GM18499 (cell line): ENCODE measurements around the gene FAM228B.
"Not testable (repeated sequence)": the region's sequence is repeated elsewhere in the genome, so short reads cannot be mapped to it uniquely, and the experiment has no call there.

Experiments used
- ATAC-seq: cut with Tn5 transposase; IDR thresholded peaks from one replicate; pipeline ENCODE4 v1.9.1; 2021; ENCODE audit warnings: moderate number of reproducible peaks; ENCODE audit not compliant: insufficient read depth, unreplicated experiment

FAM228B gene

DNA sequence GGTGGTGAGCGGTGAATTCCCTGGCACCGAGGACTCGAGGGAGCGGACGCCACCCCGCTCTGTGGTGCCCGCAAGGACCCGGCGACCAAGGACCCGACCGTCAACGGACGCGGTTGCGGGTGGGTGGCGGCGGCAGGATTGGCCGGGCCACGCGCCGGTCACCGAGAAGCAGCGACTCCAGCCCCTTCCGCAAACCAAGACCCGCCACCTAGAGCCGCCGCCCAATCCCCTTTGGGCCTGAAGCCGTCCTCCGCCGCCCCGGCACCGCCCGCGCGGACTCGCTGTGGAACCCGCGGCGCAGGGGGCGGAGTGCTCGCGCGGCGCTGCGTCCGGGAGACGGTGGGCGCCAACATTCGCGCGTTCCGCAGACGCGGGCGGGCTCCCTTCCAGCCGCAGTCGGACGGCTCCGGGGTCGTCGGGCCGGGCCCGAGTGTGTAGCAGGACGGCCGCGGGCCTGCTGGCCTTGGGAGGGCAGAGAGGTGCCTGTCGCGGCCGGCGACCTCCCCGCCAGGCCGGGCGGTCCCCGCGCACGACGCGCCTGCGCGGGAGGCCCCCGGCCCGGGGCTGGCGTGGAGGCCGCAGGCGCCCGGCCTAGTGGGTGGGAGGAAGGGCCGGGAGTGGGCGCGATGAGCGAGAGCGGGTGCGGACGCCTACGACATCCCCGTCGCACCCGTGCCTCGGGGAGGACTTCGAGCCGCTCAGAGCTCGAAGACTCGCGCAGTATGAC lies at the start of gene FAM228B, which contains the start of gene PFN4:
FAM228B (plus strand) TSS at position 275 of the 727 bp plus-strand sequence. CDS start 893 bp downstream, outside the sequence.
PFN4 (minus strand) TSS at position 140 of the 727 bp plus-strand sequence. CDS start 799 bp downstream, outside the sequence.
- ATAC-seq: peak; percentile 62

DNA sequence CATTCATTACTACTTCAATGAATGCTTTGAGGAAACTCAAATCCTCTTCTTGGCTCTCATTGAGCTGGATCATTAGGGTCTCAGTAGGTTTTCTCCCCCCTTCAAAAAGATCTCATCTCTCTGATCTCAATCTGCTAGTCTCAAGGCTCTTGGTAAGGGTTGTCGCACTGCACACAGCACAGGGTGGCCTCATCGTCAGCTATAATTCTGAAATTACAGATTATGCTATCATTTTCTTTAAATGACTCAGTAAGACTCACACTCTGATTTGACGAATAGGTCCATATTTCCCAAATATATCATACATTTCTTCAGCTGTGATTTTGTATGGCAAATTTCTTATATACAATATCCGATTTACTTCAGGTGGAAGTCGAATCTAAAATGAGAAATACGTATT lies 49.5 kb upstream of the FAM228B start:
- no peak for ATAC-seq

DNA sequence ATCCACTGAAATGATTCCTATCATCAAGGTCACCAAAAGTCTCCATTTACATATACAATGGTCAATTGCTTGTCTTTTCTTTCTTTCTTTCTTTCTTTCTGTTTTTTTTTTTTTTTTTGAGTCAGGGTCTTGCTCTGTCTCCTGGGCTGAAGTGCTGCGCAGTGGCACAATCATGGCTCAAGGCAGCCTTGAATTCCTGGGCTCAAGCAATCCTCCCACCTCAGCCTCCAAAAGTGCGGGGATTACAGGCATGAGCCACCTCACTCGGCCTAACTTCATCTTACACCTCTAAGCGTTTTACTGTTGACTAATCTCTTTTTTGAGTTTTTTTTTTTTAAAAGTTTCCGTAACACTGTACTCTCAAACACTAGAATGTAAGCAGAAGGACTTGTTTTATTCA lies 48.0 kb upstream of the FAM228B start:
- no peak for ATAC-seq

DNA sequence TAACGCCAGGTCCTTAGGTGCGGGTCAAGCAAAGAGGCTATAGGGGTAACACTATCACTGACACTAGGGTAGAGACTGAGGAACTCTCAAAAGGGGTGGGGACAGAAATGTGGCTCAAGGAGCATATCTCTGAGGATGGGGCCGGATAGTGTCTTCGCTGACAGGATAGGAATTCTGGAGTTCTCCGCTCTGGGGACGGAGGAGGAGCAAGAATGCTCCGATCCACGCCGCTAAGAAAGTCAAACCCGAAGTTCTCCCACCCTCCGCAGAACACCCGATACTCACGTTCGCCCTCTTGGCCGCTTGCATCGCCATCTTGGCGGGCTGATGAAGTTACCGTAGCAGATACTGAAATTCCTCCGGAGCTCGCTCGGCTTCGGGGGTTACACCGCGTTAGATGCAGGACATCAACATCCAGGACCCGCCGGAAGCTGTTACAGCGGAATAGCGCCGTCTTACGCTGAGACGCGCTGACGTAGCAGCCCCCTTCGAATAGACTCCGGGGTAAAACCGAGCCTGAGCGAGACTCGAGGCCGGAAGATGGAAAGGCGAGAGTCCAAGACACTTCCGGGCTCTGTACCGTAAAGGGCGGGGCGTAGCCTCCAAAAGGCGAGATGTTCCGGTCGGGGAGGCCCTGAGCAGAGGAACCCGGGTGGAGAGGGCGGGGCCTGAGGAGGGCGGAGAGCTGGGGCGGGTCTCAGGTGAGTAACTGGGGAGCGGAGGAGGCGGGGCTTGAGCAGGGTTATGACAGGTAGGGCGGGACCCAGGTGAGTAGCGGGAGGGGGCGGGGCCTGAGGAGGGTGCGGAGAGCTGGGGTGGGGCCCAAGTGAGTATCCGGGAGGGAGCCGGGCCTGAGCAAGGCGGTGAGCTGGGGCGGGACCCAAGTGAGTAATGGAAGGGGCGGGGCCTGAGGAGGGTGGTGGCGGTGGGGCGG lies 47.1 kb upstream of the FAM228B start, which contains the start of gene SF3B6:
SF3B6 (minus strand) TSS at position 412 of the 934 bp plus-strand sequence; CDS start at position 315, 97 bp downstream.
- peak; percentile 92 for ATAC-seq

DNA sequence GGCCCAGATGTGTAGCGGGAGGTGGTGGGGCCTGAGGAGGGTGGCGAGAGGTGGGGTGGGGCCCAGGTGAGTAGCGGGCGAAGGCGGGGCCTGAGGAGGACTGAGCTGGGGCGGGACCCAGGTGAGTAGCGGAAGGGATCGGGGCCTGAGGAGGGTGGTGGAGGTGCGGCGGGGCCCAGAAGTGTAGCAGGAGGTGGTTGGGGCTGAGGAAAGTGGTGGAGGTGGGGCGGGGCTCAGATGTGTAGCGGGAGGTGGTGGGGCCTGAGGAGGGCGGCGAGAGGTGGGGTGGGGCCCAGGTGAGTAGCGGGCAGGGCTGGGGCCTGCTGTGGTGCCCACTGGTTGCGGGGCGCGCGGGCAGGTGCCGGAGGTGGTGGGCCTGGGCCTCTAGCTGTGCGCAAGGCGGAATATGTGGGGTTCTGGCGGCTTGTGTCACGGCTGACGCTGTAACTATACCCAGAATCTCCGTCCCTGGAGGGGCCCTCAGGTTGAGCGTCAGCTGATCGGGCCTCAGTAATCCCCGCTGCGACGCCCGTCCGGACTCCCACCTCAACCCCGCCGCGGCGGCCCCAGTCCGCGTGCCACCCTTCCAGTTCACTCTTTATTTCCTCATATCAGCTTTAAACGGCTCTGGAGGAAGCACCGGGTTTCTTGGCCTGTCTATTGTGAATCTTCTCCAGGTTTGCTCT lies 46.3 kb upstream of the FAM228B start:
- ATAC-seq: no peak

DNA sequence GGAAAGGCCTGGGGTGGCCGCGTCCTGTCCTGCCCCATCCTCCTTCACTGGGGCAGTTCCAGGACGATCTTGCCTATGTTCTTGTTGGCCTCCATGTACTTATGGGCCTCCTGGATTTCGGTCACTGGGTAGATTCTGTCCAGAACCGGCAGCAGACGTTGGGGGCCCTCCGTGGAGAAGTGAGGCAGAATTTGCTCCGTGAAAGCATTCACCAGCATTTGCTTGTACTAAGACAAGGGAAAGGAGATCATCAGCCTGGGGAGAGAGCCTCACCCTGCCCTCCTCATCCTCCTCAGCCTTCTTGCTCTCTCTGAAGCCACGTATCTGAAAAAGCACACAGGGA lies 45.8 kb upstream of the FAM228B start:
- ATAC-seq: no peak

DNA sequence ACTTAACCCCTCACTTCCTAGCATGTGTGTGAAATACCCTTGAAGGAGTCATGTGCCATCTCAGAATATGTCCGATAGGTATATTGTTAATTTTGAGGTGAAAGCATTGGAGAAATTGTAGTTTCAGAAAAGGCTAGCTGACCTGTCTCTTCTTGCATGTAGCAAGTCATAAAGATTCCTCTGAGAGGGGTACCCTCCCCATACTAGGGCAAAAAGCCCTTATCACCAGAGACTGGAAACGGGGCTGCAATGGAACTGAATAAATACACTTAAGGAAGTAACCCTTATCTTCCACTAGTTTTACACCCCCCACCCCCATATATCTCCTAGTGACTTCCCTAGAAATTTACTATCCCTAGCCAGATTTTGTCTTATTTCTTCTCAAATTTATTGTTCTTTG lies 45.4 kb upstream of the FAM228B start:
- no peak for ATAC-seq

DNA sequence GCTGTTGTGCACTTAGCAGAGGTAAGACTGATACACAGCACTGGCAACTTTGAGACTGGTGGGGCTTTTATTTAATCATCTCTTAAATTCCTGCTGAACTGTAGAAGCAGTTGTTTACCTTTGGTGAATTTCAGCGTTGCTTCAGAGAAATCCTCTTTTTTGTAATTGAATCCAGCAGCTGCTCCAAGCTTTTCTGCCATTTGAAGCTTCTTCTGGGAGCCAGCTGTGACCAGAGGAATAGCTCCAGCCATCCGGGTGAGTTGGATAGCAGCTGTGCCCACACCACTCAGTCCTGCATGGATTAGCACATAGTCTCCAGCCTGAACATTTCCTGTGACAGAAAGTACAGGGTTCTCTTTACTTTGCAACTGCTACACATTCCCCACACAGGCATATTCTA lies 42.6 kb upstream of the FAM228B start:
- ATAC-seq: no peak

DNA sequence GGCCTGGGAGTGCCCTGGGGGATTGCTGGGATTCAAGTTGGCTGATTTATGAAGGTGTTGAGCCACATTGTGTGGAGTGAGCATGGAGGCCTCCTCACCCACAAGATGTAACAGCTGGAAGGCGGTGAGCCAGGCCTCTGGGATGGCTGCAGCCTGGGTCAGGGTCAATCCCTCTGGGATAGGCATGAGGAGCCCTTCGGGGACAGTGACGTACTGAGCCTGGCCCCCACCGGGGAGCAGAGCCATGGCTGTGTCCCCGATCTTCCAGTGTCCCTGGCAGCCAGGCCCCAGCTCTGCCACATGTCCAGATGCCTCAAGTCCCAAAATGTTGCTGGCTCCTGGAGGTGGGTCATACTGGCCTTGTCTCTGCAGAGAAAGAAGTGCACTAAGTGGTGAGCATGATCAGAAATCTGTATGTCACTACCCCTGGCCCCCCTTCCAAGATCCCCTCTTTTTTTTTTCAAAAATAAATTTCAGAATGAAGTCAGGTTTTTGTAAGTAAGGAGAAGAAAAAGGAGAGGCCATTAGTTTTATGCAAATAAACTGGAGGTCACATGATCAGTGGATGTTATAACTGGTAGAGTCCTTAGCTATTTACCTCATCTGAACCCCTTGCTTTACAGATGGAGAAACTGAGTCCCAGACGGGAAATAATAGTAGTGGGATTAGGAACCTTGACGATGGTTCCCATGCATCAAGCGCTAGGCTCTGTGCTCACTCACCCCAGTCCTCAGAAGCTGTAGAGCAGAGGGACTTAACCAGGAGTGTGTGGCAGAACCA lies 40.3 kb upstream of the FAM228B start:
- ATAC-seq: no peak

DNA sequence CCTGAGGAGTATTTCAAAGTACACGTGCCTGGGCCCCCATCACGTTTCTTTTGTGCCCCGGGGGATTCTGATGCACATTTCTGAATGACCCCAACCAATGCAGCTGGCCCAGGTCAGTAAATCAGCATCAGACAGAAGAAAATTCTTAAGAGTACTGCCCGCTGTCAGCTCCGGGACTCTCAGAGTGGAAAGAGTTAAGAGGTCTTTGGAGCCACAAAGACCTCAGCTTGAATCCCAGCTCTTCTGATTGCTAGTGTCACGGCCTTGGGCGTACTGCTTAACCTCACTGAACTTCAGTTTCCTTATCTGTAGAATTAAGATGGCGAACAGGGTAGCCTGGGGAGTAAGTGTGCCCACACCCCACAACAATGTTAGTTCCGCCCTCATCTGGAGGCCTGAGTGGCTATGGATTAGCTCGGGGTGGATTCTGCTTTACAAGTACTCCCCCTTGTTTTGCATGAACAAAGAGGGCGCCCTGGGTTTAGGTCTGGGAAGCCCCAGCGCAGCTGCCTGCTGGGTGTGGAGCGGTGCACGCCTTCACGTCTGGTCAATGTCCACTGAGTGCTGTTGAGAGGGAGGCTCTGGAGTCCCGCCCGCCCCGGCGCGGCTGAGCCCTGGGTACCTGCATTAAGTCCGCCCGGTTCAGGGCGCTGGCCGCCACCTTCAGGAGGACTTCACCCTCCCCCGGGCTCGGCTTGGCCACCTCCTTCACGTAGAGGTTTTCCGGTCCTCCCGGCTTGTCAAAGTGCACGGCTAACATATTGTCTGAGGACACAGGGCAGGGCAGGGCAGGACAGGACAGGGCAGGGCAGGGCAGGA lies 39.5 kb upstream of the FAM228B start:
- ATAC-seq: peak; percentile 72

DNA sequence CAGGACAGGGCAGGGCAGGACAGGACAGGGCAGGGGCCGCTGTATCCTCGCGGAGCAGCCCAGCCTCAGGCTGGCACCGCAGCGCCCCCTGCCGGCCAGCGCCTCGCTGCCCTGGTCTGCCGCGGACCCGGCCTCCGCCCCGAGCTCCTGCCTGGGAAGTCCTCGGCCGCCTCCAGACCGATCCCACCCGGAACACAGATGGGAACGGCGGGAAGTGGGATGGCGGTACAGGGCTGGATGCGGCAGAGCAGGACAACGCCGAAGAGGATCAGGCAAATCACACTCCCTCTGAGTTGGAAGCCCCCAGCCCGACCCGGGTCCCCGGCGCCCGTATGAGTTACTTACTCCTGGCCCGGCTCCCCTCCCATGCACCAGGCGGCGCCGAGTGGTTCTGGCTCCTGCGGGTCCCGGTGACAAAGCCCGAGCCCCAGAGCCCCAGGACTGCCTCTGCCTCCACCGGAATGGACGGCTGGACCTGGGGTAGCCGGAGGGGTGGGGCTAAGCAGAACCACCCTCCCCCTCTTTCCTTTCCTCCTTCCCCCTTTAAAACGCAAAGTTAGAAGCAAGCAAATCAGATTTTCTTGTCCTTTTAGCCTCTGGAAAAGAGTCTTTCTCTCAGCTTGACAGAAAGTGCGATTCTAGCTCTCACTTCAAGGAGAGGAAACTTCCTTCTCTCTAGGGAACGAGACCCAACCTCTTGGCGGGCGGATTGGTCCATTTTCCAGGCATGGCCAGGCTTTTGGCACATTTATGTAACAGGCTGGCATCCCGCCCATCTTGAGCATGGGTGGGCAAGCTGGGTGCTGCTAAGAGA lies 38.7 kb upstream of the FAM228B start, which contains the start of gene TP53I3:
TP53I3 (minus strand) TSS at position 449 of the 814 bp plus-strand sequence. CDS start 508 bp downstream, outside the sequence.
- peak; percentile 40 for ATAC-seq

DNA sequence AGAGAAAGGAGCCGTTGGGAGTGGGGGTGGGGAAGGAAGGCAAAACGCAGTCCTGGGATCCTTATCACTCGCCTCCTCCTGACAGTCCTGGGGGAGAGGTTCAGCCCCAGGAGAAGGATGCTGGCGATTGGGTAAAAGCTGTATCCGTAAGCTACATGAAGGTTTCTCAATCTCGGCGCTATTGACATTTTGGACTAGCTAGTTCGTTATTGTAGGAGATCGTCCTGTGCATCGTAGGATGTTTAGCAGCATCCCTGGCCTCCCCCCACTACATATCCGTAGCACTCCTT lies 38.1 kb upstream of the FAM228B start:
- no peak for ATAC-seq

DNA sequence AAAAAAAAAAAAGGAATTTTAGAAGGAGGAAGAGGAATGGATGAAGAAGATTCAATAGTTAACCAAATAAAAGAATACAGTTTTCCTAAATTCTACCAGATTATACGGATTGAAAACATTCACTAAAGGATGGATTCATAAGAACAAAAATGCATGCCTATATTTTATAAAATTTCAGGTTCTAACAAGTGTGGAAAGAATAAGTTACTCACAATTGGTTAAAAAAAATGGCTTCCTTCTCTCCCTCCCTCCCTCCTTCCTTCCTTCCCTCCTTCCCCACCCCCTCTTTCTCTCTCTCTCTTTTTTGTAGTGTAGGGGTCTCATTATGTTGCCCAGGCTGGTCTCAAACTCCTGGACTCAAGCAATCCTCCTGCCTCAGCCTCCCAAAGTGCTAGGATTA lies 37.0 kb upstream of the FAM228B start:
- ATAC-seq: no peak

DNA sequence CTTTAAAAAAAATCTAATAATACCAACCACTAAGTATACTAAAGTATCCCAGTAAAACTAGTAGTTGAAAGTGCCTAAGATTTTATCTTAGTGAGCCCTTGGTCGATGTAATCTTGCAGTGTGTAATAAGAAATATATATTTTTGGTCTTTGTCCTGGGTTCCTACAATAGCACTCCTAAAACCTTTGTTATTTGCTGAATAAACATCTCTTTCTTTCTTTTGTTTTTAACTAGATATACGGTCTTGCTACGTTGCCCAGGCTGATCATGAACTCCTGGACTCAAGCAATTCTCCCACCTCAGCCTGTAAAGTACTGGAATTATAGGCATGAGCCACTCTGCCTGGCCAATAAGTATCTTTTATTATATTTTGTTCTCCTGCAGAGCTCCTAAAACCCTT lies 36.2 kb upstream of the FAM228B start:
- no peak for ATAC-seq

DNA sequence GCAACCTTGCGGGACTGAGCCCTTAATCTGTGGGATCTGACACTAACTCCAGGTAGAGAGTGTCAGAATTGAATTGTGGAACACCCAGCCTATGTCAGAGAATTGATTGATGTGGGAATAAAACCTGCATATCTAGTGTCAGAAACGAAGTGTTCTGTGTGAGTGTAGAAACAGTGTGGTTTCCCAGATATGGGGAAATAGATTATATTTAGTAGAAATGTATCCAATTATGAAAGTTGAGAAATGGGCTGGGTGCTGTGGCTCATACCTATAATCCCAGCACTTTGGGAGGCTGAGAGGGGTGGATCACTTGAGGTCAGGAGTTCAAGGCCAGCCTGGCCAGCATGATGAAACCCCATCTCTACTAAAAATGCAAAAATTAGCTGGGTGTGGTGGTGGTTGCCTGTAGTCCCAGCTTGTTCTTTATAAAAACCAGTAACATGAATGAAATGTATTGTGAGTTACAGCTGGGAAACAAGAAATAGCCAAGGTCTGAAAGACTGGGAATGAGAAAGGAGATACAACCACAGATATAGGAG lies 34.4 kb upstream of the FAM228B start:
- ATAC-seq: no peak

DNA sequence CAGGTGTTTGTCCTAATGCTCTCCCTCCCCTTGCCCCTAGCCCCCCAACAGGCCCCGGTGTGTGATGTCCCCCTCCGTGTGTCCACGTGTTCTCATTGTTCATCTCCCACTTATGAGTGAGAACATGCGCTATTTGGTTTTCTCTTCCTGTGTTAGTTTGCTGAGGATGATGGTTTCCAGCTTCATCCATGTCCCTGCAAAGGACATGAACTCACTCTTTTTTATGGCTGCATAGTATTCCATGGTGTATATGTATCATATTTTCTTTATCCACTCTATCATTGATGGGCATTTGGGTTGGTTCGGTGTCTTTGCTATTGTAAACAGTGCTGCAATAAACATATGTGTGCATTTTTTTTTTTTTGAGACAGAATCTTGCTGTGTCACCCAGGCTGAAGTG lies 30.0 kb upstream of the FAM228B start:
- not testable (repeated sequence) for ATAC-seq

DNA sequence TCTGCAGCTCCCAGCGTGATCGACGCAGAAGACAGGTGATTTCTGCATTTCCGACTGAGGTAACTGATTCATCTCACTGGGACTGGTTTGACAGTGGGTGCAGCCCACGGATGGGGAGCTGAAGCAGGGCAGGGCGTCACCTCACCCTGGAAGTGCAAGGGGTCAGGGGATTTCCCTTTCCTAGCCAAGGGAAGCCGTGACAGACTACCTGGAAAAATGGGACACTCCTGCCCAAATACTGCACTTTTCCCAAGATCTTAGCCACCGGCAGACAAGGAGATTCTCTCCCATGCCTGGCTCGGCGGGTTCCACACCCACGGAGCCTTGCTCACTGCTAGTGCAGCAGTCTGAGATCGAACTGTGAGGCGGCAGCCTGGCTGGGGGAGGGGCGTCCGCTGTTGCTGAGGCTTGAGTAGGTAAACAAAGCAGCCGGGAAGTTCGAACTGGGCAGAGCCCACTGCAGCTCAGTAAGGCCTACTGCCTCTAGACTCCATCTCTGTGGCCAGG lies 28.0 kb upstream of the FAM228B start:
- not testable (repeated sequence) for ATAC-seq

DNA sequence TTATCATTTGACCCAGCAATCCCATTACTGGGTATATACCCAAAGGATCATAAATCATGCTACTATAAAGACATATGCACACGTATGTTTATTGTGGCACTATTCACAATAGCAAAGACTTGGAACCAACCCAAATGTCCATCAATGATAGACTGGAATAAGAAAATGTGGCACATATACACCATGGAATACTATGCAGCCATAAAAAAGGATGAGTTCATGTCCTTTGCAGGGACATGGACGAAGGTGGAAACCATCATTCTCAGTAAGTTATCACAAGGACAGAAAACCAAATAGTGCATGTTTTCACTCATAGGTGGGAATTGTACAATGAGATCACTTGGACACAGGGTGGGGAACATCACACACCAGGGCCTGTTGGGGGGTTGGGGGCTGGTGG lies 22.5 kb upstream of the FAM228B start:
- ATAC-seq: not testable (repeated sequence)
